Uterus (tissue), 2 donors: ENCODE results near the gene TNFSF12.

Experiments
- POLR2A ChIP-seq, 2 donors: fragments of 450-650 bp; IDR thresholded peaks; one replicate each; pipeline ENCODE4 v1.6.1; 2016; ENCODE audit warnings: antibody characterized with exemption in 2 of 2, mild to moderate bottlenecking in 1 of 2, moderate library complexity in 1 of 2
- TF ChIP-seq, protein P1 (sequence below), 4 experiments: fragments of 200-600 bp in 2 of 4; fragments of 450-650 bp in 2 of 4; sonication (generic) in 2 of 4; IDR thresholded peaks; one replicate each; pipeline ENCODE4 v1.5.1; 2016 to 2019; ENCODE audit warnings: antibody characterized with exemption in 4 of 4, mild to moderate bottlenecking in 2 of 4, moderate library complexity in 1 of 4

DNA sequence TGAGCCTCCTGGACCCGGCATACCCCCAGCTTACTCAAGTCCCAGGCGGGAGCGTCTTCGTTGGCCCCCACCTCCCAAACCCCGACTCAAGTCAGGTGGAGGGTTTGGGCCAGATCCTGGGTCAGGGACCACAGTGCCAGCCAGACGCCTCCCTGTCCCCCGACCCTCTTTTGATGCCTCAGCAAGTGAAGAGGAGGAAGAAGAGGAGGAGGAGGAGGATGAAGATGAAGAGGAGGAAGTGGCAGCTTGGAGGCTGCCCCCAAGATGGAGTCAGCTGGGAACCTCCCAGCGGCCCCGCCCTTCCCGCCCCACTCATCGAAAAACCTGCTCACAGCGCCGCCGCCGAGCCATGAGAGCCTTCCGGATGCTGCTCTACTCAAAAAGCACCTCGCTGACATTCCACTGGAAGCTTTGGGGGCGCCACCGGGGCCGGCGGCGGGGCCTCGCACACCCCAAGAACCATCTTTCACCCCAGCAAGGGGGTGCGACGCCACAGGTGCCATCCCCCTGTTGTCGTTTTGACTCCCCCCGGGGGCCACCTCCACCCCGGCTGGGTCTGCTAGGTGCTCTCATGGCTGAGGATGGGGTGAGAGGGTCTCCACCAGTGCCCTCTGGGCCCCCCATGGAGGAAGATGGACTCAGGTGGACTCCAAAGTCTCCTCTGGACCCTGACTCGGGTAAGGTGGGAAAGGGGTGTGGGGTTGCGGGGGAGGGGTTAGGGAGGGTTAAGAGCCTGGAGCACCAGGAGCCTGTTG lies 14.4 kb downstream of the TNFSF12 start:
- TF ChIP-seq, protein P1, sequence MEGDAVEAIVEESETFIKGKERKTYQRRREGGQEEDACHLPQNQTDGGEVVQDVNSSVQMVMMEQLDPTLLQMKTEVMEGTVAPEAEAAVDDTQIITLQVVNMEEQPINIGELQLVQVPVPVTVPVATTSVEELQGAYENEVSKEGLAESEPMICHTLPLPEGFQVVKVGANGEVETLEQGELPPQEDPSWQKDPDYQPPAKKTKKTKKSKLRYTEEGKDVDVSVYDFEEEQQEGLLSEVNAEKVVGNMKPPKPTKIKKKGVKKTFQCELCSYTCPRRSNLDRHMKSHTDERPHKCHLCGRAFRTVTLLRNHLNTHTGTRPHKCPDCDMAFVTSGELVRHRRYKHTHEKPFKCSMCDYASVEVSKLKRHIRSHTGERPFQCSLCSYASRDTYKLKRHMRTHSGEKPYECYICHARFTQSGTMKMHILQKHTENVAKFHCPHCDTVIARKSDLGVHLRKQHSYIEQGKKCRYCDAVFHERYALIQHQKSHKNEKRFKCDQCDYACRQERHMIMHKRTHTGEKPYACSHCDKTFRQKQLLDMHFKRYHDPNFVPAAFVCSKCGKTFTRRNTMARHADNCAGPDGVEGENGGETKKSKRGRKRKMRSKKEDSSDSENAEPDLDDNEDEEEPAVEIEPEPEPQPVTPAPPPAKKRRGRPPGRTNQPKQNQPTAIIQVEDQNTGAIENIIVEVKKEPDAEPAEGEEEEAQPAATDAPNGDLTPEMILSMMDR (IDR thresholded peaks at IDR 0.05) = no peak
- no peak for TF ChIP-seq POLR2A (IDR thresholded peaks at IDR 0.05)
